Fibroblast of skin of back (primary cell): ENCODE results near the gene DPPA2.

ENCODE experiments used
- DNase-seq: peaks from one replicate; pipeline ENCODE4 v3.0.0-alpha.2; 2013

DPPA2 gene

GRCh38 chr3:109325109-109325508, 8.8 kb upstream of the DPPA2 start:
- DNase-seq, result no peak

- DNase-seq, result no peak
Observed at GRCh38 chr3:109313061-109313460, 3.3 kb downstream of the DPPA2 start.

GRCh38 chr3:109297496-109297895, 18.8 kb downstream of the DPPA2 start:
- DNase-seq, result no peak

- DNase-seq, result no peak
Observed at GRCh38 chr3:109284071-109284470, 32.2 kb downstream of the DPPA2 start.

GRCh38 chr3:109278546-109278945, 37.8 kb downstream of the DPPA2 start:
- DNase-seq, result no peak

- DNase-seq, result no peak
Observed at GRCh38 chr3:109278141-109278540, 38.2 kb downstream of the DPPA2 start.

- peak; percentile 43 for DNase-seq
Observed at GRCh38 chr3:109275702-109276293, 40.5 kb downstream of the DPPA2 start.

- DNase-seq, result no peak
Observed at GRCh38 chr3:109270779-109271178, 45.5 kb downstream of the DPPA2 start.

- no peak for DNase-seq
Observed at GRCh38 chr3:109269577-109270275, 46.6 kb downstream of the DPPA2 start.

- DNase-seq, result peak; percentile 2
Observed at GRCh38 chr3:109268181-109268580, 48.1 kb downstream of the DPPA2 start.

GRCh38 chr3:109265295-109265694, 51.0 kb downstream of the DPPA2 start:
- DNase-seq, result no peak

GRCh38 chr3:109257269-109257668, 59.0 kb downstream of the DPPA2 start:
- peak; percentile 77 for DNase-seq

- no peak for DNase-seq
Observed at GRCh38 chr3:109254770-109255169, 61.5 kb downstream of the DPPA2 start.

GRCh38 chr3:109252641-109253040, 63.7 kb downstream of the DPPA2 start:
- no peak for DNase-seq
